Stromal cell of bone marrow (primary cell): ENCODE data around the gene ROR2.

Experiments
- DNase-seq: peaks from one replicate; pipeline ENCODE4 v3.0.0-alpha.2; 2012; ENCODE audit warnings: low read depth

Gene ROR2

GRCh38 chr9:91716239-91716638 is 233.8 kb downstream of the ROR2 start:
- DNase-seq: no peak

DNA sequence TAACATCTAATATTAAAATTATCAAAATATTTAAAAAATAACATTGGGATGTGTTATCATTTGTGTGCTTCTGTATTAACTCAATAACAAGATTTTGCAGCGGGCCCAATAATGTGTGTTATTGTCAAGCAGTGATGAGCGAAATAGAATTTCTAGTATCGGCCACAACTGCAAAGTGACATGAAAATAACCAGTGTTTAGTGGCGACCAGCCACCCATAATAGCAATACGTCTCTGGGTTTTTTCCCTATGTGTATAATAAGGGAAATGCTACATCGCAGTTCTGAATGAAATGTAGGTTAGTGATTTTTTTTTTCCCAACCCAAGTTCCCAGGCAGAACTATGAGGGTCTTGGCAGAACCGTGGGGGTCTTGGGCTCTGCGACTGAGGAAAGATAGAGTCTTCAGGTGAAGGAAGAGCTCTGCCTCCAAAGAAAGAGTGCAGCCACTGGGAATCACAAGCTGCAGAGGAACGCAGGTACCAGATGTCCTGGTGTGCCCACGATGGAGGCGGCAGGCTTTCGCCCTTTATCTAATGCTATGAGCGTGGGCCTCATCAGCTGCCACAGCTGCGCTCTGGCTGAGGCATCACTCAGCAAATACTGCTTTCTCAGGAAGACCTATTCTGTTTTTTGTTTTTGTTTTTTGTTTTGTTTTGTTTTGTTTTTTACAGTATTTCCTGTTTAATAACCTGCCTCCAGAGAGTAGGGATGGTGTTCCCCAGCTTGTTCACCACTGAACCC is 235.0 kb downstream of the ROR2 start:
- no peak for DNase-seq

GRCh38 chr9:91714020-91714806 is 235.8 kb downstream of the ROR2 start:
- DNase-seq: no peak

- no peak for DNase-seq
Measured at GRCh38 chr9:91712811-91713210, 237.2 kb downstream of the ROR2 start.

DNA sequence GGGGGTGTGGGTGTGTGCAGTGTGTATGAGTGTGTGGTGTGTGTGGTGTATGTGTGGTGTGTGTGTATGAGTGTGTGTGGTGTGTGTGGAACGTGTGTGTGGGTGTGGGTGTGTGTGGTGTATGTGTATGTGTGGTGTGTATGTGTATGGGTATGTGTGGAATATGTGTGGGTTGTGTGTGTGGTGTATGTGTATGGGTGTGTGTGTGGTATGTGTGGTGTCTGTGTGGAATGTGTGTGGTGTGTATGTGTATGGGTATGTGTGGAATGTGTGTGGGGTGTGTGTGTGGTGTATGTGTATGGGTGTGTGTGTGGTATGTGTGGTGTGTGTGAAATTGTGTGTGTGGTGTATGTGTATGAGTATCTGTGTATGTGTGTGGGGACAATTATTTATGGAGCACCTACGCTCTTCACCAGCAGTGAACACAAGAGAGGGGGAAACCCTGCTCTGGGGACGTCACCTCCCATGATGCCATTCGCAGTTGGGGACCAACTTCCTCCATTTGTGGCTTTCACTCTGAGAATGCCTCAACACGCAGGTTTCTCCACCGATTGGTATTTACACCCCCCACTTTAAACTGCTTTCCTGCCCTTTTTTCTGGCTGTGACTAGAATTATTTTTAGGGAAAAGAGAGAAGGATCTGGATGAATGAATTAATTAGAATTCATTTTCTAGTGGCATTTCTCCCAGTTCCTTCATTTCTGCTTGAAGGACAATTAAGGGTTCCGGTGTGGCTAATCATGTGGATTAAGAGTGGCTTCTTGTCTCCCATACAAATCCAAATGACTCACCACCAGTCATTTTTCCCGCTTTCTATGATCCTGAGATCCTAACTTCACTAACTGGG is 238.1 kb downstream of the ROR2 start:
- DNase-seq: peak; percentile 44

DNA sequence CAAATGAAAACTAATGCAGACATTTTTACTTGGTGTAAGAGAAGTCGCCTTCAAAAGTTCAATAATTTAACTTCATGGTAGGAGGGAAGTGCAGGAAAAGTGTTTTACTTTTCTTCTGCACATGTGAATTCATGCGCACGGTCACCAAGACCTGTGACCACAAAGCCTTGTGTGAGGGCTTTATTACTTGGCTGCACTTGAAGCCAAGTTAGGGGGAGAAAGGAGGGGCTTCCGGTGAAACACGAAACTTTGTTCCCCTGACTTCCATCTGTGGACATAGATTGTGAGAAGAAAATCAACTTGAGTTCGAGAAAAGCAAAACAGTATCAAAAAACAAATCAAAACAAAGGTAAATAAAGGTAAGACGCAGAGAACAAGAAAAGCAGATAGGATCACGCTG is 239.9 kb downstream of the ROR2 start:
- no peak for DNase-seq

GRCh38 chr9:91705386-91705785 is 244.6 kb downstream of the ROR2 start:
- DNase-seq: no peak

- DNase-seq: no peak
Measured at GRCh38 chr9:91700475-91700874, 249.6 kb downstream of the ROR2 start.

DNA sequence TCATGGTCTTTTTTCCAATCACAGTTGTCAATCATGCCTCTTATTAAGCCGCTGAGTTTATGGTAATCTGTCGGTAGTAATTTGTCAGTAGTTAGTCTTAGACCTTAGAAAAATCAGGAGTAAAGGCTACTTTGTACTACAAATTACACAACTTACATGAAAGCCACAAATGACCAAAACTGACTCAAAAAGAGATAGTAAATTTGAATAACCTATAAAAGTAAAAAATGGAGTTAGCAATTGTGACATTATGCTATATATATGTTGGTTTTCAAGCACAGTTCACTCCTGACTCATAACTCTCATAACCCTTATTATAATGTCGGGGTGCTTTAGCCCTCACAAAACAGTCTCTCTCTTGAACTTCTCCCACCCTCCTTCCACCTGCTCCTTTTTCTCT is 251.8 kb downstream of the ROR2 start:
- no peak for DNase-seq

- no peak for DNase-seq
Measured at GRCh38 chr9:91697201-91697600, 252.8 kb downstream of the ROR2 start.

- DNase-seq: no peak
Measured at GRCh38 chr9:91694081-91694870, 255.8 kb downstream of the ROR2 start.

DNA sequence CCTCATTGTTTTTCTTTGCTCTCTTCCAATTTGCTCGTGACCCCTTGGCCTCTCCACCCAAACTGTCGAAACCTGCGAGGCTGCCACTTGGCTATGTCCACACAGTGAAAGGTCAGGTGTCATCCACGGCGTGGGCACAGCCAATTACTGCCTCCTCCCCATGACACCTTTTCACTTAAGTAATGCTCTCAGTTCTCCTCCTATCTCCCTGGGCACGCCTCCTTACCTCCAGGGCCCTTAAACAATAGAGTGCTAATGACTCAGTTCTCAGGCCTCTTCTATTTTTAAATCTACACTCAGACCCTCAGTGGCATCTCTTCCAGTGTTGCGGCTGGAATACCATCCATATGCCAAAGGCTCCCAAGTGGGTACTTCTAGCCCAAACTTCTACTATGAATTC is 256.8 kb downstream of the ROR2 start:
- no peak for DNase-seq

DNA sequence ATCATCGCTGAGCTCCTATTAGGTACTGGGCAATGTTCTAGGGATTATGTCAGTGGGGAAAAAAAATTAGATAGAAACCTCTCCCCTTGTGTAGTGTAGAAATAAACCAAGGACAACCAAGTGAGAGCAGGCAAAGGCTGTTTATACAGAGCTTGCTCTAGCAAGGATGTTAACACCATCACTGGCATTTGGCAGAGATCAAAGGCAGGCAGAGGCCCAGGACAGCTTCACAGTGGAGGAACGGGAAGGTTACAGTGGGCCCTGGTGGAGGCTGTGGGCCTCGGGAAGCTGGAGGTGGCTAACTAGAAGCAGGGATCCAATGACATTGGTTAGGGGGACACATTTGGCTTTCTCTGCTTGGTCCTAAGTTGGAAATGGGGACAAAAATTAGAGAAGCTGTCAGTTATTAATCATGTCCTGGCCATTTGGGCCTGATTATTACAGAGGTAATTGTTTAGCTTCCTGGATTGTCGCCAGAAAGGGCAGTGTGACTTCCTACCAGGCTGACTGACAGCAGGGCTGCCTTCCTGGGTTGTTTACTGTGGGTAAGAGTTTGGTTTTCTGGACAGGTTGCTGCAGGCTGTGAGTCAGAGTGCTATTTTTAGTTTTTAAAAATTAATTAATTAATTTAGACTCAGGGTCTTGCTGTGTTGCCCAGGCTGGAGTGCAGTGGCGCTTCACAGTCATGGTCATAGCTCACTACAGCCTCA is 259.3 kb downstream of the ROR2 start:
- DNase-seq: no peak

DNA sequence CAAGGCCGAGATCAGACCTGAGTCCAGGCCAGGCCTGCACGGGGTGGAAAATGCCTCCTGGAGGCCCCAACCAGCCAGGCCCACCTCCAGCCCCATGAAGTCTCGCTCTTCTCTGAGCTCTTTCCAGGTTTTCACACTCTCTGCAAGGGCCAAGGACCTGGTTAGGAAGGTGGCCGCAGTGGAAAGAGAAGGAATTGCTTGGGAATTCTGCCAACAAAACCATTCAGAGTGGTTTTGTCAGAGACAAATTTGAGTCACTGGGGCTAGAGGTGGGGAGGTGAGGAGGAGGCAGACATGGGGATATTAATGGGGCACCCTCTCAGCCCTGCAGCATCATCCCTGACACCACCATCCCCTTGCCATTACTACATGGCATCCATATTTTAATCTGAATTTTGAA is 261.0 kb downstream of the ROR2 start:
- no peak for DNase-seq

GRCh38 chr9:91683269-91683668 is 266.8 kb downstream of the ROR2 start:
- no peak for DNase-seq

- no peak for DNase-seq
Measured at GRCh38 chr9:91682806-91683205, 267.2 kb downstream of the ROR2 start.

DNA sequence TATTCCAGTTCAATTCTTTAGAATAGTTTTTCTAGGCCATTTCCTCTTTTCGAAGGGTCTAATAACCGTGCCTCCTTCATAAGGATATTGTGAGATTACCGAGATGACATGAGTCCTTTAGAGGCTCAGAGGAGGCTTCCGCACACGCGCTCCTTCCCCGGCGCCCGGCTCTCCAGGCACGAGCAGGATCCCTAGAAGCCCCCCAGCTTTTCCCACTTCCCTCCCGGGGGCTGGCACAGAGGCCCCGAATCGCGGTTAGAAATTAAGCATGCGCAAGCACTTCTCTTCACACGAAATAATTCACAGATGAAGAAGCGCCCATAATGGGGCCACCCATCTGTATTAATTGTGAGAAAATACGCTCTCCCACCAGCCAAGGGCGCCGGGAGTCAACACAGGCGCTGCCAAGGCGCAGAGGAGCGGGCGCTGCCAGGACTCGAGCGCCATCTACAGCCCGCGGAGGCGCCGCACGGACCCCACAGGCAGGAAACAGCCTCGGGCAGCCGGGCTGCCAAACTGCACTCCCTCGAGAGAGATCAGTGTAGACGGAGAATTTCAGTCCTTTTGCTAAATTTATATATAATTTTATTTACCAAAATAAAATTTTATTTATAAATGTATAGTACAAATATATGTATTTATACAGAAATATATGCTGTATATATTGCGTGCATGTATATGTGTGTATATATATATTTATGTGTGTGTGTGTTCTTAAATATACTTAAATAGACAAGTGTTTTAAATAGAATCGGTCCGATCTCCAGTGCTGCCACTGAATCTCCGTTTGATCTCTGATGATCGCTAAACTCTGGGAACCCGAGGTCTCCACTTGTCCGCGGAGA is 268.3 kb downstream of the ROR2 start:
- peak; percentile 44 for DNase-seq

GRCh38 chr9:91680998-91681397 is 269.0 kb downstream of the ROR2 start:
- no peak for DNase-seq

- DNase-seq: no peak
Measured at GRCh38 chr9:91680106-91680505, 269.9 kb downstream of the ROR2 start.
